AG04449 (cell line): ENCODE data around the gene FRAS1.

Experiments
- CTCF ChIA-PET: fragments of 350-600 bp; formaldehyde crosslinking; extraction: SDS; loops from one replicate; lab custom pipeline; 2021; ENCODE audit warnings: antibody characterized with exemption; lab: Yijun Ruan, JAX
- POLR2A ChIA-PET: fragments of 400-600, 350-600 bp; formaldehyde crosslinking; extraction: SDS; loops from one replicate; lab custom pipeline; 2020; ENCODE audit warnings: antibody characterized with exemption, inconsistent platforms; lab: Yijun Ruan, JAX
- DNase-seq: peaks from one replicate; pipeline ENCODE4 v3.0.0-alpha.2; 2010; ENCODE audit warnings: low read depth, low spot score
- H3K4me3 ChIP-seq: 2 replicates; pipeline ENCODE4 v1.5.1; 2011; ENCODE audit warnings: low read depth, mild to moderate bottlenecking, control low read depth, low read length
- CTCF ChIP-seq: IDR thresholded peaks from one replicate; pipeline ENCODE4 v1.5.1; 2011; ENCODE audit warnings: mild to moderate bottlenecking, moderate library complexity, low read length, control low read depth, inconsistent platforms; ENCODE audit not compliant: insufficient read depth; ENCODE audit errors: missing control alignments

FRAS1 gene

GRCh38 chr4:78418406-78418805 lies 361.3 kb downstream of the FRAS1 start:
- POLR2A ChIA-PET, result no interaction called here
- no peak for DNase-seq
- CTCF ChIA-PET, result no interaction called here
- no peak overlapping the region for H3K4me3 ChIP-seq
- no peak for TF ChIP-seq CTCF

GRCh38 chr4:78423790-78424189 lies 366.7 kb downstream of the FRAS1 start:
- POLR2A ChIA-PET, result no interaction called here
- CTCF ChIA-PET, result no interaction called here
- H3K4me3 ChIP-seq, result no peak overlapping the region
- DNase-seq, result no peak
- no peak for TF ChIP-seq CTCF

GRCh38 chr4:78424461-78424860 lies 367.3 kb downstream of the FRAS1 start:
- H3K4me3 ChIP-seq, result no peak overlapping the region
- ChIA-PET CTCF (no interaction called here), POLR2A (no interaction called here)
- no peak for TF ChIP-seq CTCF
- no peak for DNase-seq

- ChIA-PET CTCF (no interaction called here), POLR2A (no interaction called here)
- no peak for DNase-seq
- no peak overlapping the region for H3K4me3 ChIP-seq
- no peak for TF ChIP-seq CTCF
Measured at GRCh38 chr4:78426972-78427371, 369.8 kb downstream of the FRAS1 start.

- no peak overlapping the region for H3K4me3 ChIP-seq
- CTCF ChIA-PET, result no interaction called here
- POLR2A ChIA-PET, result no interaction called here
- no peak for TF ChIP-seq CTCF
- DNase-seq, result no peak
Measured at GRCh38 chr4:78428996-78429395, 371.9 kb downstream of the FRAS1 start.

- POLR2A ChIA-PET, result no interaction called here
- CTCF ChIA-PET, result no interaction called here
- DNase-seq, result peak; percentile 16
- H3K4me3 ChIP-seq, result no peak overlapping the region
- no peak for TF ChIP-seq CTCF
Measured at GRCh38 chr4:78432896-78433295, 375.8 kb downstream of the FRAS1 start.
